Aorta (tissue), 5 donors: Measurements from ENCODE around the gene P2RY11. TPM values are rescaled to one million over a fixed set of nuclear protein-coding genes. Genes with fewer than 3 reads are reported as not detected.

ENCODE experiments used
- ATAC-seq: fragments of 200-7000 bp; cut with Tn5 transposase; one replicate; pipeline ENCODE4 v1.9.1; 2022; ENCODE audit warnings: moderate library complexity; ENCODE audit not compliant: low FRiP score
- DNase-seq, 2 donors: peaks; one replicate each; pipeline ENCODE4 v3.0.0-alpha.2; 2020
- H3K27ac ChIP-seq, 2 donors: one replicate each; pipeline ENCODE4 v1.5.1; 2013; ENCODE audit warnings: low read length in 2 of 2, mild to moderate bottlenecking in 2 of 2, moderate library complexity in 2 of 2, control low read depth in 1 of 2, inconsistent platforms in 1 of 2, low read depth in 1 of 2
- H3K27me3 ChIP-seq, 2 donors: one replicate each; pipeline ENCODE4 v1.6.1; 2013; ENCODE audit warnings: control low read depth in 1 of 2, low read length in 1 of 2, mild to moderate bottlenecking in 1 of 2, moderate library complexity in 1 of 2; ENCODE audit not compliant: insufficient read depth in 2 of 2, control insufficient read depth in 1 of 2
- H3K36me3 ChIP-seq, 2 donors: one replicate each; pipeline ENCODE4 v1.6.1; 2013; ENCODE audit warnings: control low read depth in 1 of 2, low read length in 1 of 2, mild to moderate bottlenecking in 1 of 2; ENCODE audit not compliant: insufficient read depth in 2 of 2, control insufficient read depth in 1 of 2
- H3K4me1 ChIP-seq, 2 donors: one replicate each; pipeline ENCODE4 v1.6.1; 2013; ENCODE audit warnings: low read length in 2 of 2, control low read depth in 1 of 2, mild to moderate bottlenecking in 1 of 2, moderate library complexity in 1 of 2; ENCODE audit not compliant: insufficient read depth in 2 of 2, control insufficient read depth in 1 of 2
- H3K4me3 ChIP-seq, 2 donors: one replicate each; pipeline ENCODE4 v1.5.1; 2013; ENCODE audit warnings: low read length in 2 of 2, control low read depth in 1 of 2, mild to moderate bottlenecking in 1 of 2
- H3K9me3 ChIP-seq: one replicate; pipeline ENCODE4 v1.6.1; 2013; ENCODE audit warnings: mild to moderate bottlenecking, low read length; ENCODE audit not compliant: control insufficient read depth
- WGBS, 2 donors: extraction: QIAGEN DNeasy Blood & Tissue Kit; methylation state at CpG; one replicate each; pipeline ENCODE4 v1.1.7; 2013; 5-methylcytosine and 5-hydroxymethylcytosine counted together
- intact Hi-C, 2 donors: fragments of 100-400 bp; cut with DNase I; formaldehyde crosslinking; loops; one replicate each; pipeline versions ENCODE4 v1.14.2 to v1.15.0; 2022
- polyA plus RNA-seq, 2 donors: library from polyadenylated mRNA; stranded (reverse); fragments of 200-250 nt; gene quantifications; one replicate each; pipeline ENCODE4 v1.2.3, GENCODE V29; 2013
- total RNA-seq, 2 donors: library from RNA; stranded (reverse); fragmentation: NEBNext Ultra II Directional; extraction: Animal tissue kit (Norgen Biotek cat#: 25700); gene quantifications; one replicate each; pipeline ENCODE4 v1.2.1, GENCODE V29; 2021
- donor health status: healthy with polysubstance abuse.
- donor health status: Bipolar disorder and iron deficiency.
- donor health status: DM: no; HTN: no; CAD: no.
- donor health status: DM: no; HTN: no; CAD: no.
- donor health status: DM: yes; HTN: yes; CAD: no.

Gene P2RY11
- total and polyA plus RNA-seq, 4 donors = 5.3 to 16.0 (median 10.1) TPM

DNA sequence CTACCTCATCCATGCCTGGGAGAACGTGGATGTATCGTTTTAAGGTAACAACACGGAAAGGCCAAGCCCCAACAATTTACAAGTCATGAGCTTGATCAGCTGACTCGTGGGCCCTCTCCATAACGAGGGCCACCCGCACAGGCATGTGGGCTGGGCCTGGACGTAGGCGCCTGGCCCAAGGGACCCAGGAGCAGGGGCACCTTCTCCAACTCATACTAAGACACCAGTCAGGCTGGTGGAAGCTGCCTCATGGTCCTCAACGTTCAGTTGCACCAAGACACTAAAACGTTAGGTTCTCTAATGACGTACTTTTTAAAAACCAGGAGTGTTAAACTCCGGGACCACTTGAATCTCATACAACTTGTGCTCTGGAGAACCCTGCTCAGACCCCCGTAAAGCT lies 30.0 kb downstream of the P2RY11 start:
- intact Hi-C loops = no loop called here
- no peak overlapping the region for H3K27ac ChIP-seq
- no peak for ATAC-seq
- H3K4me1 ChIP-seq = no peaks in the 10 kb centered on the region
- no peak for DNase-seq
- H3K36me3 ChIP-seq = peaks cover 3 to 19% of the 10 kb centered on the region in 2 donors
- H3K9me3 ChIP-seq = no peaks in the 10 kb centered on the region
- H3K4me3 ChIP-seq = no peak overlapping the region
- WGBS, 2 donors = 92% methylated on average over 13 of the region's 13 CpGs
- H3K27me3 ChIP-seq = no peaks in the 10 kb centered on the region

DNA sequence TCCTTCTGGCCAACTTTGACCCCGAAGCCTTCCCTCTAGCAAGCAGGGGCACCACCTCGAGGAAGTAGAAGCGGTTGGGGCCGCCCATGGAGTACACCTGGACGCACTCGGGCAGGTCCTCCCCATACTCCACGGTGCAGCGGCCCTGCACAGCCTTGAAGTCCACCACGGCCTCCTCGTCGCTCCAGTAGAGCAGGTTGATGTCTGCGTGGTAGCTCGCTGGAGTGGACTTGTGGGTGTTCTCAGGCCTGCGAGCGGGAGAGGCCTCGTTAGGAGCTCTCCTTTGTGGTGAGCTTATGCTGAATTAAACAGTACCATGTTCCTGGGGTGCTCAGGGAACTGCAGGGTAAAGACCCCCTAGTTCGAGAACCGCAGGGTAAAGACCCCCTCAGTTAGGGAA lies 30.5 kb downstream of the P2RY11 start:
- ATAC-seq = no peak
- H3K27ac ChIP-seq = no peak overlapping the region
- WGBS, 2 donors = 96 to 97% methylated on average over 18 of the region's 18 CpGs
- DNase-seq = no peak
- H3K4me1 ChIP-seq = no peaks in the 10 kb centered on the region
- no peaks in the 10 kb centered on the region for H3K9me3 ChIP-seq
- peaks cover 3 to 19% of the 10 kb centered on the region in 2 donors for H3K36me3 ChIP-seq
- no peak overlapping the region for H3K4me3 ChIP-seq
- intact Hi-C loops = no loop called here
- H3K27me3 ChIP-seq = no peaks in the 10 kb centered on the region

DNA sequence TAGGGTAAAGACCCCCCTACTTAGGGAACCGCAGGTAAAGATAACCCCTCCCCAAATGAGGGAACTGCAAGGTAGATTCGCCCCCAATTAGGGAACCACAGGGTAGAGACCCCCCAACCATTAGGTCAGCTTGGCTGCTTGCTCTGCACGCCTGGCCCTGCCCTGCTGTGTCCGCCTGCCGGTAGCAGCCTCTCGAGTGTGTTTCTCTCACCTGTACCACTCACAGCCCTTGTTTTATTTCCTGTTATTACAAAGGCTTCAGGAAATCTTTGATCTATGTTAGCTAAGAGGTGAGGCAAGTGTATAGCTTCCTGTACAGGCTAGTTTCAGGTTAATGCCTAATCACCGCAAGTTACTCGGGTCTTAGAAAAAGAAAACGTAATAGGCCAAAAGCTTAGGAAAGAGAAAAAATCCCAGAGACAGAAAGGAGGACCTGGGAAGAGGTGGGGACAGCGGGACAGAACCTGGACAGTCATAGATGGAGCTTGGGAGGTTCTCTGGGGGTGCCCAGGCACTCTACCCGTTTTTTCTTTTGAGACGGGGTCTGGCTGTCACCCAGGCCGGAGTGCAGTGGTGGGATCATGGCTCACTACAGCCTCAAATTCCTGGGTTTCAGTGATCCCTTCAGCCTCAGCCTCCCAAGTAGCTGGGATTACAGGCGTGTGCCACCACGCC lies 31.3 kb downstream of the P2RY11 start:
- H3K36me3 ChIP-seq = peaks cover 3 to 19% of the 10 kb centered on the region in 2 donors
- no peak for DNase-seq

DNA sequence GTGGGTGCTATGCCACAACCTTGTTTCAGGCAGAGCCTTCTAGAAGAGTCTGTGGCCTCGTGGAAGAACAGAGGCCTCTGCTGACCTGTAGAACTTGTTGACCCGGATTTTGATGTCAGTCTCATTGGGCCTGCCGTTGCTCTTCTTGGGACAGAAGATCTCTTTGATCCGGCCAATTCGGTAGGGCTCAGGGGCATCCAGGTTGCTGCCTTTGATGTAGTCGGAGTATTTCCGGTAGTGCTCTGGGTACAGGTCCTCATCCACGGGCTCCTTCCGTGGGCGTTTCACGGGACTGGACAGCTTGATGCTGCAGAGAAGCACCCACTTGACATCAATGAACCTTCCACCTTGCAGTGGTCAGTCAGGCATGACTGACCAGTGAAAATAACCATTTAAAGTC lies 32.2 kb downstream of the P2RY11 start:
- no peak for DNase-seq
- Histone ChIP-seq H3K27me3 (no peaks in the 10 kb centered on the region), H3K27ac (no peak overlapping the region), H3K4me1 (no peaks in the 10 kb centered on the region), H3K9me3 (no peaks in the 10 kb centered on the region), H3K4me3 (no peak overlapping the region), H3K36me3 (peaks cover 3 to 16% of the 10 kb centered on the region in 2 donors)
- intact Hi-C loops = no loop called here
- no peak for ATAC-seq
- 92 to 93% methylated on average over 11 of the region's 11 CpGs for WGBS, 2 donors

More for the DNA sequence above, 31.3 kb downstream of the P2RY11 start:
- intact Hi-C loops = no loop called here
- WGBS, 2 donors = 89% methylated on average over 15 of the region's 15 CpGs
- no peaks in the 10 kb centered on the region for H3K4me1 ChIP-seq
- no peaks in the 10 kb centered on the region for H3K9me3 ChIP-seq
- no peaks in the 10 kb centered on the region for H3K27me3 ChIP-seq
- H3K27ac ChIP-seq = no peak overlapping the region
- H3K4me3 ChIP-seq = no peak overlapping the region
- ATAC-seq = no peak

DNA sequence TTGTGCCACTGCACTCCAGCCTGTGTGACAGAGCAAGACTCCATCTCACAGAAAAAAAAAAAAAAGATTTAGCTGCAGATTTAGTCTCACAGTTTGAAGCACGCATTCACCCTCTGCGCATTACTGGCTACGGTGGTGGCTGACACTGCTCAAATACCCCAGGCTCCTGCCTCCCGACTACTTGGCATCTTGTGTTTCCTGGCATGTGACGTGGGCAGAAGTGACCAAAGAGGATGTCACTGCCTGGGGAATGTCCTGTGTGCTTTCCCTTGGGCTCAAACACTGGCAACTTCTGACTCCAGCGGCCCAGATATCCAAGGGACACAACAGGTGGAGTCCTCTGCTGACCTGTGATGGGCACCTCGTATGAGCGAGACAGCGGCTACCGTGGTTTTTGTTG lies 32.9 kb downstream of the P2RY11 start:
- no peak overlapping the region for H3K27ac ChIP-seq
- WGBS, 2 donors = 92 to 93% methylated on average over 10 of the region's 10 CpGs
- ATAC-seq = no peak

DNA sequence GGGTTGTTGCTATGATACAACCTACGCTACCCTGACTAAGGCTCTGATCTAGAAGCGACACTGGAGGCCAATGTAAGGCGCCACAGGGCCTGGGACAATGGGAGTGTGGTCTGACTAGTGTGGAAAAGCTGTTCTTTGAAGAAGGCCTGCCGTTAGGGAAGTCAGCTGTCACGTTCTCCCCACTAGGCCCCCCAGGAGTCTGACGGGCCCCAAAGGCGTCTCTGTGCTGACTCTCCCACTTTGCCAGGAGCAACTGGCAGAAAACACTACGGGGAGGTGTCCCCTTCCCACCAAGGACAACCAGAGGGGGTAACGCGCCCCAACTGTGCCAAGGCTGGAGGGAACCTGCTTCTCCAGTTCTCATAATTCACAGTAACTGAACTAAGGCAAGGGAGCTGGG lies 33.5 kb downstream of the P2RY11 start:
- no peak for ATAC-seq
- Histone ChIP-seq H3K27ac (no peak overlapping the region), H3K27me3 (no peaks in the 10 kb centered on the region), H3K9me3 (no peaks in the 10 kb centered on the region), H3K4me1 (no peaks in the 10 kb centered on the region), H3K36me3 (peaks cover 3 to 8% of the 10 kb centered on the region in 2 donors), H3K4me3 (no peak overlapping the region)
- WGBS, 2 donors = 93 to 95% methylated on average over 10 of the region's 10 CpGs
- intact Hi-C loops = no loop called here
- no peak for DNase-seq

More for the DNA sequence above, 32.9 kb downstream of the P2RY11 start:
- intact Hi-C loops = no loop called here
- Histone ChIP-seq H3K4me3 (no peak overlapping the region), H3K9me3 (no peaks in the 10 kb centered on the region), H3K4me1 (no peaks in the 10 kb centered on the region), H3K27me3 (no peaks in the 10 kb centered on the region), H3K36me3 (peaks cover 3 to 14% of the 10 kb centered on the region in 2 donors)
- no peak for DNase-seq

DNA sequence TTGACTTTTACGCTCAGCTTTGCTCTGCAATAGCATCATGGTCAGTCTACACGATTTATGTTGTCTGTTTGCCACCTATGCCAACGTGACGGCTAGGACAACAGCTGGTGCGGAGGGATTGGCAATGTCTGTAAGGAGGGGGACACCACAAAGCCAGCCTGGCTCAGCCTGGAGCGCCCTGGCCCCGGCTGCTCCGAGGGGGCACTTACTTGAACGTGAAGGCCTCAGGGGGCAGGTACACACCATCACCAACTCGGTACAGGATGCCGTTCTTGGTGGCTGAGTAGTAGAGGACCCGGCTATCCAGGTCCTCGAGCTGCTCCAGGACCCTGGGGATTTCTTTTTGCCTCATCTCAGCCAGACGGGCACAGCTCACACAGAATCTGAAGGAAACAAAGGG lies 34.6 kb downstream of the P2RY11 start:
- no peak for DNase-seq
- H3K27ac ChIP-seq = no peak overlapping the region
- H3K36me3 ChIP-seq = peaks cover 3 to 14% of the 10 kb centered on the region in 2 donors

DNA sequence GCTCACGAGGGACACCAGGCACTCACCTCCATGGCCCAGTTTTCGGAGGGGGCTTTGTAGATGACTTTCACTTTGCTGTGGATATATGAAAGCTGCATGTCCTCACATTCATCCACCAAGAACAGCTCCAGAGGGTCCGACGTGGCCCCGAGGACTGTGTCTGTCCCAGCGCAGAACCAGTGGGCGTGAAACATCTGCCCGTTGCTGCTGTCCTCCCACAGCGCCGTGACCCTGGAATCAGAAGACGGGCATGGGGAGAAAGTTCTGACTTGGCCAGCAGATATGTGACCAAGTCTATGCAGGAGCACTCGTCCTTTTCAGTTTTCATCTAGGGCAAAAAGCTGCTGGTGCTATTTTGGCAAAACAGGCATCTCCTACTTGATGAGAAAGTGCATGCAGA lies 37.9 kb downstream of the P2RY11 start:
- H3K36me3 ChIP-seq = peaks cover 0 to 21% of the 10 kb centered on the region in 2 donors

More for the DNA sequence above, 34.6 kb downstream of the P2RY11 start:
- Histone ChIP-seq H3K4me1 (no peaks in the 10 kb centered on the region), H3K9me3 (no peaks in the 10 kb centered on the region), H3K27me3 (no peaks in the 10 kb centered on the region), H3K4me3 (no peak overlapping the region)
- intact Hi-C loops = no loop called here
- no peak for ATAC-seq
- WGBS, 2 donors = 95 to 97% methylated on average over 14 of the region's 14 CpGs

DNA sequence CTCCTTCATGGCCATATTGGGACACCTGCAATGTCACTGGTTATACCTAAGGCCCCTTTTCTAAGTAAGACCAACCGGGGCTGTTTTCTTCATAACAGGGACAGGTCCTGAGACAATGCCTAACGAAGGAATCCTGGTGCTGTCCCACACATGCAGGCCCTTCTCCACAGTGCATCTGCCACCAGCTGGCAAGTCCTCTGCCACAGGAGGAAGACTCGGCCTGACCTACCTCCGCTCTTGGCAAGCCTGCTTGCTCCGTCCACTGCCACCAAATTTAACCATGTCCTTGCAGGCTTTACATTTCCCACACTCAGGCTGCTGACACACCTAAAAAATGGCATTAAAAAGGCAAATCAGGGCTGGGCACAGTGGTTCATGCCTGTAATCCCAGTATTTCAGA lies 40.0 kb downstream of the P2RY11 start:
- intact Hi-C loops = no loop called here
- 84 to 85% methylated on average over 5 of the region's 5 CpGs for WGBS, 2 donors
- H3K27ac ChIP-seq = no peak overlapping the region
- H3K9me3 ChIP-seq = no peaks in the 10 kb centered on the region
- H3K36me3 ChIP-seq = peaks cover 0 to 15% of the 10 kb centered on the region in 2 donors
- DNase-seq = no peak
- H3K4me1 ChIP-seq = no peaks in the 10 kb centered on the region
- H3K27me3 ChIP-seq = no peaks in the 10 kb centered on the region
- H3K4me3 ChIP-seq = no peak overlapping the region
- ATAC-seq = no peak

More for the DNA sequence above, 37.9 kb downstream of the P2RY11 start:
- intact Hi-C loops = no loop called here
- WGBS, 2 donors = 94% methylated on average over 12 of the region's 12 CpGs
- DNase-seq (no peak), ATAC-seq (no peak)
- Histone ChIP-seq H3K4me3 (no peak overlapping the region), H3K4me1 (no peaks in the 10 kb centered on the region), H3K27ac (no peak overlapping the region), H3K9me3 (no peaks in the 10 kb centered on the region), H3K27me3 (no peaks in the 10 kb centered on the region)
